Measurements from ENCODE around the gene IL3. TPM values are rescaled to one million over a fixed set of nuclear protein-coding genes. Genes with fewer than 3 reads are reported as not detected.
A peak's percentile ranks its signal among the peaks of the same experiment; 100 is the strongest.

Gene IL3
- total and polyA plus RNA-seq, 9 of the 15 experiments (the other 6 are each of a cell fraction or from before 2014, with no cell fraction given): not detected

DNA sequence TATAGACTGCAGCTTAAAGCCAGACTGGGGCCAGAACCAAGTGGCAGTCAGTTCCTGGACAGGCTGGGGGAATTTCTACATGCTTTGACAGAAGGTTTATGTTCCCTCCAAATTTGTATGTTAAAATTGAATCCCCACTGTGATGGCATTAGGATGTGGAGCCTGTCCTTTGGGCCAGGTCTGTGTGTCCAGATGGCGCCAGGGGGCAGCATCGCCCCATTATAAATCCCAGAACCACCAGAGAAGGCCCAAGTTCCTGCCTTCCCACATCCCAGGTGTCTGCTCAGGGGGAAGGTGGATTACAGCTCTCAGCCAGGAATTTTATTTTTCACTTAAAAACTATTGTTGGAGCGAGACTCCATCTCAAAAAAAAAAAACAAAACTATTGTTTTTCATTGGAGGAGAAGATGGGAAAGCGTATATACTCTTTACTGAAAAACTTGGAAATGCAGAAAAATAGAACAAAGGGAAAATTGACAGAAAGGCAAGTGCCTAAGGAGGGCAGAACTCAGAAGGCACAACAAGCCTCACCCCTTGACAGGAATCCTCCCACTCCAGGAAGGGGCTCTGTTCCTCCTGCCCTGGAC lies 5.0 kb downstream of the IL3 start:
- Histone ChIP-seq H3K4me1 (replicated peaks in 1 of 2; ENCODE audit: control insufficient read depth in 2 of 2, insufficient read depth in 2 of 2, low read length in 2 of 2) (peaks cover 14 to 30% of the 10 kb centered on the region in 2 experiments), H3K36me3 (ENCODE audit: control insufficient read depth, insufficient read depth, low read length) (no peaks in the 10 kb centered on the region), H4K20me1 (replicated peaks; ENCODE audit: control insufficient read depth, insufficient read depth, low read length) (no peaks in the 10 kb centered on the region), H3K9me3 (replicated peaks; ENCODE audit: control insufficient read depth, insufficient read depth, low read depth, low read length) (no peaks in the 10 kb centered on the region), H3K27ac (ENCODE audit: extremely low read depth, low read depth, low read length) (no peak overlapping the region), H3K79me2 (ENCODE audit: control insufficient read depth, insufficient read depth, low read length) (no peaks in the 10 kb centered on the region), H3K4me2 (ENCODE audit: insufficient read depth, low read length) (no peak overlapping the region), H2AFZ (ENCODE audit: low read depth, low read length) (no peak overlapping the region), H3K27me3 (ENCODE audit: control insufficient read depth in 2 of 2, insufficient read depth in 2 of 2, low read length in 2 of 2) (no peaks in the 10 kb centered on the region), H3K9ac (ENCODE audit: insufficient read depth in 1 of 2, low read depth in 2 of 2, low read length in 2 of 2) (peak overlapping the region in 1 of 2 experiments; percentile 65; a peak in 1 of 4 replicates), H3K9me1 (ENCODE audit: control insufficient read depth, insufficient read depth, low read length) (no peaks in the 10 kb centered on the region), H3K4me3 (no peak overlapping the region)
- FAIRE-seq (no peak), ATAC-seq (peak; percentile 89), DNase-seq (ENCODE audit: extremely low read depth in 1 of 4, low spot score in 3 of 4) (peak; percentile 78 to 88 (median 80))
- in situ Hi-C loops (cut with MboI) (loop anchor here (5.0 to 25.0 kb wide), 4 partner anchors 112 to 432 kb away; no protein-coding TSS in a partner anchor), intact Hi-C loops (cut with micrococcal nuclease) (loop anchor here (1.0 to 10.0 kb wide), 6 partner anchors 112 to 436 kb away; no protein-coding TSS in a partner anchor)
- no TSS peak for BruUV-seq (replicated peaks)
- ChIA-PET CTCF (ENCODE audit: low intra/inter-chr PET ratio) (interaction anchor here (0.6 to 3.4 kb wide), 16 partner anchors 20 to 818 kb away, joined by 3 to 25 read pairs (median 3); no protein-coding TSS in a partner anchor), POLR2A (no interaction called here)
- WGBS (ENCODE audit: insufficient coverage, low coverage, missing lambda C conversion rate): 25% methylated on average over 4 of the region's 4 CpGs
- TF ChIP-seq MCM3 (IDR thresholded peaks at IDR 0.05): no peak
- TF ChIP-seq TFAM (CRISPR knock-in tag; conservative IDR thresholded peaks at IDR 0.05): no peak
- no peak for TF ChIP-seq ZNF408 (CRISPR knock-in tag; IDR thresholded peaks at IDR 0.05; ENCODE audit: low read depth)
- TF ChIP-seq EHMT2 (IDR thresholded peaks at IDR 0.05): no peak
- TF ChIP-seq C11orf30 (IDR thresholded peaks at IDR 0.05; ENCODE audit: low read depth): no peak
- no peak for TF ChIP-seq CAMTA2 (CRISPR knock-in tag; conservative IDR thresholded peaks at IDR 0.05)
- TF ChIP-seq CBFA2T3 (IDR thresholded peaks at IDR 0.05): no peak
- TF ChIP-seq L3MBTL2 (IDR thresholded peaks at IDR 0.05): no peak
- TF ChIP-seq ZFX (CRISPR knock-in tag; IDR thresholded peaks at IDR 0.05): peak; percentile 39
- TF ChIP-seq, protein P1, sequence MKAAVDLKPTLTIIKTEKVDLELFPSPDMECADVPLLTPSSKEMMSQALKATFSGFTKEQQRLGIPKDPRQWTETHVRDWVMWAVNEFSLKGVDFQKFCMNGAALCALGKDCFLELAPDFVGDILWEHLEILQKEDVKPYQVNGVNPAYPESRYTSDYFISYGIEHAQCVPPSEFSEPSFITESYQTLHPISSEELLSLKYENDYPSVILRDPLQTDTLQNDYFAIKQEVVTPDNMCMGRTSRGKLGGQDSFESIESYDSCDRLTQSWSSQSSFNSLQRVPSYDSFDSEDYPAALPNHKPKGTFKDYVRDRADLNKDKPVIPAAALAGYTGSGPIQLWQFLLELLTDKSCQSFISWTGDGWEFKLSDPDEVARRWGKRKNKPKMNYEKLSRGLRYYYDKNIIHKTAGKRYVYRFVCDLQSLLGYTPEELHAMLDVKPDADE (conservative IDR thresholded peaks at IDR 0.05; ENCODE audit: control insufficient read depth, low read depth, low read length): no peak
- no peak for TF ChIP-seq POLR2AphosphoS2 (IDR thresholded peaks at IDR 0.05; ENCODE audit: low read length)
- TF ChIP-seq EZH2 (IDR thresholded peaks at IDR 0.05; ENCODE audit: borderline replicate concordance, low read depth, low read length): no peak
- TF ChIP-seq, protein P2, sequence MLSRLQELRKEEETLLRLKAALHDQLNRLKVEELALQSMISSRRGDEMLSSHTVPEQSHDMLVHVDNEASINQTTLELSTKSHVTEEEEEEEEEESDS (CRISPR knock-in tag; IDR thresholded peaks at IDR 0.05): no peak
- TF ChIP-seq, protein P3, sequence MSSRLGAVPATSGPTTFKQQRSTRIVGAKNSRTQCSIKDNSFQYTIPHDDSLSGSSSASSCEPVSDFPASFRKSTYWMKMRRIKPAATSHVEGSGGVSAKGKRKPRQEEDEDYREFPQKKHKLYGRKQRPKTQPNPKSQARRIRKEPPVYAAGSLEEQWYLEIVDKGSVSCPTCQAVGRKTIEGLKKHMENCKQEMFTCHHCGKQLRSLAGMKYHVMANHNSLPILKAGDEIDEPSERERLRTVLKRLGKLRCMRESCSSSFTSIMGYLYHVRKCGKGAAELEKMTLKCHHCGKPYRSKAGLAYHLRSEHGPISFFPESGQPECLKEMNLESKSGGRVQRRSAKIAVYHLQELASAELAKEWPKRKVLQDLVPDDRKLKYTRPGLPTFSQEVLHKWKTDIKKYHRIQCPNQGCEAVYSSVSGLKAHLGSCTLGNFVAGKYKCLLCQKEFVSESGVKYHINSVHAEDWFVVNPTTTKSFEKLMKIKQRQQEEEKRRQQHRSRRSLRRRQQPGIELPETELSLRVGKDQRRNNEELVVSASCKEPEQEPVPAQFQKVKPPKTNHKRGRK (tag; IDR thresholded peaks at IDR 0.05): 0 out of 2 replicates have a peak, but pooled peaks have one; percentile 25
- TF ChIP-seq, protein P4, sequence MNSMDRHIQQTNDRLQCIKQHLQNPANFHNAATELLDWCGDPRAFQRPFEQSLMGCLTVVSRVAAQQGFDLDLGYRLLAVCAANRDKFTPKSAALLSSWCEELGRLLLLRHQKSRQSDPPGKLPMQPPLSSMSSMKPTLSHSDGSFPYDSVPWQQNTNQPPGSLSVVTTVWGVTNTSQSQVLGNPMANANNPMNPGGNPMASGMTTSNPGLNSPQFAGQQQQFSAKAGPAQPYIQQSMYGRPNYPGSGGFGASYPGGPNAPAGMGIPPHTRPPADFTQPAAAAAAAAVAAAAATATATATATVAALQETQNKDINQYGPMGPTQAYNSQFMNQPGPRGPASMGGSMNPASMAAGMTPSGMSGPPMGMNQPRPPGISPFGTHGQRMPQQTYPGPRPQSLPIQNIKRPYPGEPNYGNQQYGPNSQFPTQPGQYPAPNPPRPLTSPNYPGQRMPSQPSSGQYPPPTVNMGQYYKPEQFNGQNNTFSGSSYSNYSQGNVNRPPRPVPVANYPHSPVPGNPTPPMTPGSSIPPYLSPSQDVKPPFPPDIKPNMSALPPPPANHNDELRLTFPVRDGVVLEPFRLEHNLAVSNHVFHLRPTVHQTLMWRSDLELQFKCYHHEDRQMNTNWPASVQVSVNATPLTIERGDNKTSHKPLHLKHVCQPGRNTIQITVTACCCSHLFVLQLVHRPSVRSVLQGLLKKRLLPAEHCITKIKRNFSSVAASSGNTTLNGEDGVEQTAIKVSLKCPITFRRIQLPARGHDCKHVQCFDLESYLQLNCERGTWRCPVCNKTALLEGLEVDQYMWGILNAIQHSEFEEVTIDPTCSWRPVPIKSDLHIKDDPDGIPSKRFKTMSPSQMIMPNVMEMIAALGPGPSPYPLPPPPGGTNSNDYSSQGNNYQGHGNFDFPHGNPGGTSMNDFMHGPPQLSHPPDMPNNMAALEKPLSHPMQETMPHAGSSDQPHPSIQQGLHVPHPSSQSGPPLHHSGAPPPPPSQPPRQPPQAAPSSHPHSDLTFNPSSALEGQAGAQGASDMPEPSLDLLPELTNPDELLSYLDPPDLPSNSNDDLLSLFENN (IDR thresholded peaks at IDR 0.05; ENCODE audit: low read depth in 2 of 2, low read length in 2 of 2): no peak
- no peak for TF ChIP-seq RBM22 (IDR thresholded peaks at IDR 0.05; ENCODE audit: low read depth, low read length, poor library complexity, severe bottlenecking)
- no peak for TF ChIP-seq ZEB2 (IDR thresholded peaks at IDR 0.05)
- no peak for TF ChIP-seq HLTF (IDR thresholded peaks at IDR 0.05)
- no peak for TF ChIP-seq TEAD2 (tag; IDR thresholded peaks at IDR 0.05)

All from K562 (cell line).